ENCODE results near the gene UNC93A. TPM values are rescaled to one million over a fixed set of nuclear protein-coding genes. Genes with fewer than 3 reads are reported as not detected.
A peak's percentile ranks its signal among the peaks of the same experiment; 100 is the strongest.
"Not testable (repeated sequence)": the region's sequence is repeated elsewhere in the genome, so short reads cannot be mapped to it uniquely, and the experiment has no call there.

UNC93A gene
- polyA plus RNA-seq, 4 donors, result 2.7 to 33.8 (median 18.0) TPM

DNA sequence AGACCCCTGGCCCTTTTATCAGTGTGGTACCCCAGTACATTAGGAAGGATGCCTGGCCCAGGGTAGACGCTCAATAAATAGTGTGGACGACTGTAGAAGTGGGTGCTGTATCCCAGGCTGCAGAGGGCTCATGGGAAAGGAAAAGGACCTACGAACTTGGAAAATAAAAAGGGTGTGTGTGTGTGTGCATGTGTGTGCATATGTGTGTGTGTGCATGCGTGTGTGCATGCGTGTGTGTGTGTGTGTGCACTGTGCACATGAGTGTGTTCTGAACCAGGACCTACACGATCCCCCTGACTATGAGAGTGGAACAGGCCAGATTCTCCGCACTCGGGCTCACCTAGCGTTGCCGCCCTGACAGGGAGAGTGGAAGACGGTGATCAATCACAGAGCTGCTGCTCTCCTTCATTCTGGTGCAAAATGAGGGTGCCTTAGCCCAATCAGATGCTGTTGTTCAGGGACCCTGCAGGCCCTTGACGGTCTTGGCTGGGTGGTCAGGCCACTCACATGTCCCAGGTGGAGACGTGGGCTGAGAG lies 3.5 kb upstream of the UNC93A start:
- no peak for DNase-seq
- no peak for FAIRE-seq
- H3K4me3 ChIP-seq (ENCODE audit: low read depth in 1 of 3, low read length in 3 of 3), result no peak overlapping the region
- H3K27me3 ChIP-seq (ENCODE audit: control insufficient read depth in 3 of 3, insufficient read depth in 3 of 3, low read length in 3 of 3), result no peaks in the 10 kb centered on the region
- no peaks in the 10 kb centered on the region for H3K9me3 ChIP-seq (ENCODE audit: control insufficient read depth in 2 of 2, insufficient read depth in 1 of 2, low read depth in 1 of 2, low read length in 1 of 2)
- no peak overlapping the region for H3K27ac ChIP-seq (ENCODE audit: low read depth in 1 of 3, low read length in 2 of 3)
- H3K36me3 ChIP-seq (ENCODE audit: control insufficient read depth in 3 of 3, insufficient read depth in 2 of 3, low read depth in 1 of 3, low read length in 3 of 3), result no peaks in the 10 kb centered on the region
- H3K4me1 ChIP-seq (ENCODE audit: control insufficient read depth in 3 of 3, insufficient read depth in 2 of 3, low read depth in 1 of 3, low read length in 2 of 3), result peaks cover 0 to 23% (median 4%) of the 10 kb centered on the region in 3 donors
- 90 to 96% (median 91%) methylated on average over 13 of the region's 13 CpGs for WGBS, 3 donors

DNA sequence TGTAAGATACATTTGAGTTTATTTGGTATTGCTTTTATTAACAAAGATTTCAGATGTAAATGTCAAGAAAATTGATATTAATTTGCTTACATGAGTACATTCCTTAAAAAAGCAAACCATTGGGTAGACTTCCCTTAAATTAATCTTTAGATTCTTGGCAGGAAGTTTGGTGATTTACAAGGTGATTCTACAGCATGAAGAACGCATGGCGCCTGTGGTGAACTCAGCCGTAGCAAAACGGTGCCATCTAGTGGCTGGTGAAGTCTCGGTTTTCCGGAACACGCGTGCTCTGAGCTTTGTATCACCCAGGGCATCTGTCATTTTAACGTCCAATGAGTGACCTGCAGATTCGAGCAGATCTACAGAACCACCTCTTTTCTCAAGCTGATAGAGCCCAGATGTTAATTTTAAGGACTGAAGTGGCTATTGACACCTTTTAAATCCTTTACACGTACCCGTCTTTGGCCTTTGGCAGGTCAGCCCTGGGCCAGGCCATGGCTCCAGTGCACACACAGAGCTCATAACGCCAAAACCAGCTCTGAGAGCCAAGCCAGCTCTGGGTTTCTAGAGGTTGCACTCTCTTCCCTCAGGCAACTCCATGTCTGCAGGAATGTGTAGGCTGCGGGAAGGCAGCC lies 2.4 kb upstream of the UNC93A start:
- H3K4me1 ChIP-seq (ENCODE audit: control insufficient read depth in 3 of 3, insufficient read depth in 2 of 3, low read depth in 1 of 3, low read length in 2 of 3), result peaks cover 0 to 31% (median 4%) of the 10 kb centered on the region in 3 donors
- H3K9me3 ChIP-seq (ENCODE audit: control insufficient read depth in 2 of 2, insufficient read depth in 1 of 2, low read depth in 1 of 2, low read length in 1 of 2); H3K4me3 ChIP-seq (ENCODE audit: low read depth in 1 of 3, low read length in 3 of 3); H3K36me3 ChIP-seq (ENCODE audit: control insufficient read depth in 3 of 3, insufficient read depth in 2 of 3, low read depth in 1 of 3, low read length in 3 of 3); H3K27ac ChIP-seq (ENCODE audit: low read depth in 1 of 3, low read length in 2 of 3); H3K27me3 ChIP-seq (ENCODE audit: control insufficient read depth in 3 of 3, insufficient read depth in 3 of 3, low read length in 3 of 3): not testable (repeated sequence)
- WGBS, 3 donors, result 21 to 31% (median 22%) methylated on average over 10 to 14 of the region's 14 CpGs
- FAIRE-seq, result peak; percentile 98
- DNase-seq, result peak; percentile 48 to 51

DNA sequence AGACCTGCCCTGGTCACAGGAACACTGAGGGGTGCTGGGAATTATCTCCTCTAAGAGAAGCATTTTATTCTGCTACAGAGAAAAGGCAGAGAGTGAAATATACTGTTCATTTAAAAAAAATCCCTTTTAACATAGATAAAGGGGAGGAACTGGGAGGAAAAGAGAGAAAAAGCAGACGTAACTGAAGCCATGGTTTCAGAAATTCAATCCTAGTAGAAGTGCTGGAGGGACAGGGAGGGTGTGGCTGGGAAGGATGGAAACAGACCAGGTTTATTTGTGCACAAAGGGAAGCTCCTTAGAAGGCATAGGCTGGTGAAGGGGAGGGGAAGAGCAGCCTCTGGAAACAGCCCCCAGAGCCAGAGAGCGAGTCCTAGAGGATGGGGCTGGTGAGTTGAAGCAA lies 1.8 kb upstream of the UNC93A start:
- not testable (repeated sequence) for H3K9me3 ChIP-seq (ENCODE audit: control insufficient read depth in 2 of 2, insufficient read depth in 1 of 2, low read depth in 1 of 2, low read length in 1 of 2); FAIRE-seq; DNase-seq; H3K27me3 ChIP-seq (ENCODE audit: control insufficient read depth in 3 of 3, insufficient read depth in 3 of 3, low read length in 3 of 3); H3K36me3 ChIP-seq (ENCODE audit: control insufficient read depth in 3 of 3, insufficient read depth in 2 of 3, low read depth in 1 of 3, low read length in 3 of 3); H3K27ac ChIP-seq (ENCODE audit: low read depth in 1 of 3, low read length in 2 of 3); H3K4me3 ChIP-seq (ENCODE audit: low read depth in 1 of 3, low read length in 3 of 3)
- 77 to 80% (median 79%) methylated on average over 1 of the region's 2 CpGs for WGBS, 3 donors
- H3K4me1 ChIP-seq (ENCODE audit: control insufficient read depth in 3 of 3, insufficient read depth in 2 of 3, low read depth in 1 of 3, low read length in 2 of 3), result peaks cover 0 to 31% (median 4%) of the 10 kb centered on the region in 3 donors

DNA sequence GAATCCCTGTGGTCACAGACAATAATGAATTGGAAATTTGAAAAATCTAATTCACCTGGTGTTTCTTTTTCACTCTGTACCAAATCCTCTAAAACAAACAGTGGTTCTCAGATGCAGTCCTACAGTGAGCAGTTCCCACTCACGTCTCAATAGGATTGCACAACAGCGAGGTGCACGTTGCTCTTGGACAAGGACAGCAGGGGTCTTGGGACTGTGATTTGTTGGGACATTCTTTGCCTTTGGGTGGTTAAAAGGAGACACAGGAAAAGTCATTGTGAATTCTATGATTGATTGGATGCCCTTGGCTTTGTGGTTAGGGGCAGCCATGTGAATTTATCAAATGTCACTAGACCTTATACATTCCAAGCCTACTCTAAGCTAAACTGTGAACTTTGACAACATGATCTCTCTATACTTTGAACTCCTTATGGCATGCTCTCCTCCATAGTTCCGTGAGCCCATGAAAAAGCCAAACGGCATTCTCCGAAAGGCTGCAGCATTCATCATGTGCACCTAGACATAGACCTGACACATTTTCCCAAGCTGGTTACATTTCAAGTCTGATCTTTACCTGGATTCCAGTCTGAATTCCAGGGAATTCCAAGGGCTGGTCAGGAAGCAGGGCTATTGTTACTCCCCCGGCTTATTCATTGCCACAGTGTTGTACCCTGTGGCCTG lies 647 bp downstream of the UNC93A start:
- FAIRE-seq (no peak), DNase-seq (peak in 1 of 2 donors; percentile 51)
- H3K4me1 ChIP-seq (ENCODE audit: control insufficient read depth in 3 of 3, insufficient read depth in 2 of 3, low read depth in 1 of 3, low read length in 2 of 3), result peaks cover 0 to 28% (median 4%) of the 10 kb centered on the region in 3 donors
- peaks cover 0 to 25% (median 0%) of the 10 kb centered on the region in 3 donors for H3K36me3 ChIP-seq (ENCODE audit: control insufficient read depth in 3 of 3, insufficient read depth in 2 of 3, low read depth in 1 of 3, low read length in 3 of 3)
- H3K4me3 ChIP-seq (ENCODE audit: low read depth in 1 of 3, low read length in 3 of 3), result peak overlapping the region in 1 of 3 donors; percentile 34
- peak overlapping the region in 2 of 3 donors; percentile 63 to 89 for H3K27ac ChIP-seq (ENCODE audit: low read depth in 1 of 3, low read length in 2 of 3)
- no peaks in the 10 kb centered on the region for H3K9me3 ChIP-seq (ENCODE audit: control insufficient read depth in 2 of 2, insufficient read depth in 1 of 2, low read depth in 1 of 2, low read length in 1 of 2)
- H3K27me3 ChIP-seq (ENCODE audit: control insufficient read depth in 3 of 3, insufficient read depth in 3 of 3, low read length in 3 of 3), result no peaks in the 10 kb centered on the region
- 81 to 89% (median 81%) methylated on average over 7 of the region's 7 CpGs for WGBS, 3 donors

DNA sequence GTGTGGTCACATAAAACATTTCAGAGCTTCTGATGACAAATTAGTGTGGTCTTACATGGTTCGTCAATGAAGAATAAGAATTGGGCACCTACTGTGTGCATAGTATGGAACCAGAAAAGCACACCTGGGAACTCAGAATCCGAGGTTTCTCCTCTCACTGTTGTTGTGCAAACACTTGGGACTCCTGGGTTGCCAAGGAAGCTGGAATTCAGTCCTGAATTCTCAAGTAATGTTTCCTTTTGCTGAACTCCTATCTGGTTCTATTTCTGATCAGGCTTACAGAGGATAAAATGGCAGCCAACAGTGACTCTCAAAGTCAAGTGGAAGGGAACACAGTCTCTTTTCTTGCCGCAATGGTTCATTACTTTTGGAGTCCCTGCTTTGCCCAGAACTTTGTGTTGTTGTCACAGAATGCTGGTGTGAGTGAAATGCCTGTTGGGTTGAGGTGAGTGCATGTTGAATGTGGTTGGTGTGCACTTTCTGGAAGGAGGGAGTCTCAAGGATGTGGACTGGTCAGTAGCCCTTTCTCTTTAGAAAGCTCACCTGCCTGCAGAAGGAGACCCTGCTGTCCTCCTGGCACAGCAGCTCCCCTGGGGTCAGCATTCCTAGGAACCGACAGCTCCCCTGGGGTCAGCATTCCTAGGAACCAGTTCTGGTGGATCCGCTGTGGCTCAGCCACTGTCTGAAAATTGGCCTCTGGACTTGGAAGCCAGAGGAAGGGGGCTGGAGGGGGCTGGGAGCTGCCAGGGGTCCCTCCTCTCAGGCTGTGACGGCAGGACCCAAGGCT lies 1.4 kb downstream of the UNC93A start:
- 76 to 88% (median 85%) methylated on average over 6 of the region's 6 CpGs for WGBS, 3 donors
- peaks cover 0 to 25% (median 0%) of the 10 kb centered on the region in 3 donors for H3K36me3 ChIP-seq (ENCODE audit: control insufficient read depth in 3 of 3, insufficient read depth in 2 of 3, low read depth in 1 of 3, low read length in 3 of 3)
- DNase-seq (no peak), FAIRE-seq (no peak)
- H3K4me1 ChIP-seq (ENCODE audit: control insufficient read depth in 3 of 3, insufficient read depth in 2 of 3, low read depth in 1 of 3, low read length in 2 of 3), result peaks cover 0 to 28% (median 4%) of the 10 kb centered on the region in 3 donors
- H3K4me3 ChIP-seq (ENCODE audit: low read depth in 1 of 3, low read length in 3 of 3), result peak overlapping the region in 1 of 3 donors; percentile 34
- H3K9me3 ChIP-seq (ENCODE audit: control insufficient read depth in 2 of 2, insufficient read depth in 1 of 2, low read depth in 1 of 2, low read length in 1 of 2), result no peaks in the 10 kb centered on the region
- no peaks in the 10 kb centered on the region for H3K27me3 ChIP-seq (ENCODE audit: control insufficient read depth in 3 of 3, insufficient read depth in 3 of 3, low read length in 3 of 3)
- H3K27ac ChIP-seq (ENCODE audit: low read depth in 1 of 3, low read length in 2 of 3), result peak overlapping the region in 1 of 3 donors; percentile 89

DNA sequence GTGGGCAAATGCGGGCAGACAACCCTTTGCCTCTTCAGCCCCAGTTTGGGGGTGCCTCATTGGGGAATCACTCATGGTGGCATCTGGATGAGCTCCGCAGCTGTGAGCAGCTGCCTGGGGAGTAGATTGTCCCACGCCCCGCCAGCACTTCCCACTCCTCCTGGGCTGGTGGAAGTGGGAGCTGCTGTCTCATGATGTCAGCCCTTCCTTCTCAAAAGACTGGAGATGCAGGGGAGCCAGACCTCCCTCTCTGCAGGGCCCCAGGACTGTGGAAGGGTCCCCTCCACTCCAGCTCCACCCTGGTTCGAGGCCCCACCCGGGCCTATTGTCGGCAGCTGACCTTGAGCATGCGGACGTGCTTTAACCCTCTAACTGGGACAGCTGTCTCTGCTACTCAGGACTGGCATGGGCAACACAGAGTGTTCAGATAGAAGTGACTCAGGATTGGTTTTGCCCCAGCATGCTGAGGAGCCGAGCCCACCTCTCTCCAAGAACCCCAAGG lies 2.0 kb downstream of the UNC93A start:
- FAIRE-seq (no peak), DNase-seq (no peak)
- WGBS, 3 donors, result 75 to 78% (median 77%) methylated on average over 8 to 10 of the region's 10 CpGs

DNA sequence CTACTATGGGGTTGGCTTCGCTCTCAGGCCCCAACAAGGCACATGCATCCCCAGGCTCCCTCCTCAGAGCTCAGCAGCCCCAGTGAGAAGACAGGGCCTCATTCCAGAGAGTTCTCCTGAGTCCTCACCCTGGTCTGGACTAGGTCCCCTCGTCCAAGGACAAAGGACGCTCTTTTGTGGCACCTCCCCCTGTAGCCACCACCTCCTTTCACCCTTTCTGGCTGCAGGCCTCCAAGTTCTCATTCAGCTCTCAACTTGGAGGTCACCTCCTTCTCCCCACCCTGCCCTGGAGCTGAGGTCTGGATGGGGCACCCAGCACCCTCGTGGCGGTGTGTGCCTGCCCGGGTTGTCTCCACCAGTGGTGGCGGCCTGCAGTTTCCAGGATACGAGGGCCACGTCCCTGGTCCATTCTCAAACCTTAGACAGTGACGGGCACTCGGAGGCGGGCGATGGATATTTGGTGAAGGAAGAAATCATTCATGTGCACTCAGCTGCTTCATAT lies 2.5 kb downstream of the UNC93A start:
- 85 to 91% (median 91%) methylated on average over 13 of the region's 13 CpGs for WGBS, 3 donors
- Histone ChIP-seq H3K9me3 (ENCODE audit: control insufficient read depth in 2 of 2, insufficient read depth in 1 of 2, low read depth in 1 of 2, low read length in 1 of 2) (no peaks in the 10 kb centered on the region), H3K27ac (ENCODE audit: low read depth in 1 of 3, low read length in 2 of 3) (no peak overlapping the region), H3K36me3 (ENCODE audit: control insufficient read depth in 3 of 3, insufficient read depth in 2 of 3, low read depth in 1 of 3, low read length in 3 of 3) (peaks cover 0 to 32% (median 0%) of the 10 kb centered on the region in 3 donors), H3K4me3 (ENCODE audit: low read depth in 1 of 3, low read length in 3 of 3) (no peak overlapping the region), H3K4me1 (ENCODE audit: control insufficient read depth in 3 of 3, insufficient read depth in 2 of 3, low read depth in 1 of 3, low read length in 2 of 3) (peaks cover 0 to 28% (median 4%) of the 10 kb centered on the region in 3 donors), H3K27me3 (ENCODE audit: control insufficient read depth in 3 of 3, insufficient read depth in 3 of 3, low read length in 3 of 3) (no peaks in the 10 kb centered on the region)
- no peak for FAIRE-seq
- no peak for DNase-seq

More for the DNA sequence above, 2.0 kb downstream of the UNC93A start:
- Histone ChIP-seq H3K4me3 (ENCODE audit: low read depth in 1 of 3, low read length in 3 of 3) (peak overlapping the region in 1 of 3 donors; percentile 34), H3K27me3 (ENCODE audit: control insufficient read depth in 3 of 3, insufficient read depth in 3 of 3, low read length in 3 of 3) (no peaks in the 10 kb centered on the region), H3K4me1 (ENCODE audit: control insufficient read depth in 3 of 3, insufficient read depth in 2 of 3, low read depth in 1 of 3, low read length in 2 of 3) (peaks cover 0 to 28% (median 4%) of the 10 kb centered on the region in 3 donors), H3K36me3 (ENCODE audit: control insufficient read depth in 3 of 3, insufficient read depth in 2 of 3, low read depth in 1 of 3, low read length in 3 of 3) (peaks cover 0 to 28% (median 0%) of the 10 kb centered on the region in 3 donors), H3K9me3 (ENCODE audit: control insufficient read depth in 2 of 2, insufficient read depth in 1 of 2, low read depth in 1 of 2, low read length in 1 of 2) (no peaks in the 10 kb centered on the region), H3K27ac (ENCODE audit: low read depth in 1 of 3, low read length in 2 of 3) (peak overlapping the region in 1 of 3 donors; percentile 89)

DNA sequence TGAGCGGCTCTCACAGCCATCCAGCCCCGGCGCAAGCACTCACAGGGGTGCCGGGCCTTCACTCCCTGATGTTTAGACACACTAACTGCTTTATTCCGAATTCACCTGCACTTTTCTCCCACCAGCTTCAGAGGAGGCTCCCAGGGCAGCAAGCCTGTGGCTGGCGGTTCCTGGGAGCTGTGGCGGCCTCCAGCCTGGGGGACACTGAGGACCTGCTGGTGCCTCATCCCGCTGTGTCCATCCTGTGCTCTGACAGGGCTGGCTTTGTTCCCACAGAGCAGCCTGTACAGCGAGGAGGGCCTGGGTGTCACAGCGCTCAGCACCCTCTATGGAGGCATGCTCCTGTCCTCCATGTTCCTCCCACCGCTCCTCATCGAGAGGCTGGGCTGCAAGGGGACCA lies 3.1 kb downstream of the UNC93A start:
- FAIRE-seq (no peak), DNase-seq (no peak)
- Histone ChIP-seq H3K4me3 (ENCODE audit: low read depth in 1 of 3, low read length in 3 of 3) (no peak overlapping the region), H3K27ac (ENCODE audit: low read depth in 1 of 3, low read length in 2 of 3) (no peak overlapping the region), H3K36me3 (ENCODE audit: control insufficient read depth in 3 of 3, insufficient read depth in 2 of 3, low read depth in 1 of 3, low read length in 3 of 3) (peaks cover 0 to 34% (median 0%) of the 10 kb centered on the region in 3 donors), H3K27me3 (ENCODE audit: control insufficient read depth in 3 of 3, insufficient read depth in 3 of 3, low read length in 3 of 3) (no peaks in the 10 kb centered on the region), H3K9me3 (ENCODE audit: control insufficient read depth in 2 of 2, insufficient read depth in 1 of 2, low read depth in 1 of 2, low read length in 1 of 2) (no peaks in the 10 kb centered on the region), H3K4me1 (ENCODE audit: control insufficient read depth in 3 of 3, insufficient read depth in 2 of 3, low read depth in 1 of 3, low read length in 2 of 3) (peaks cover 0 to 23% (median 4%) of the 10 kb centered on the region in 3 donors)
- 90 to 97% (median 95%) methylated on average over 12 of the region's 12 CpGs for WGBS, 3 donors
